Myocyte (in vitro differentiated cells): ENCODE measurements around the gene PLCH1. TPM values are rescaled to one million over a fixed set of nuclear protein-coding genes. Genes with fewer than 3 reads are reported as not detected.

Source experiments
- DNase-seq: peaks from one replicate; pipeline ENCODE4 v3.0.0-alpha.2; 2012; ENCODE audit warnings: low read depth
- total RNA-seq: library from RNA; depleted of rRNA; stranded (reverse); fragments of >200 nt; gene quantifications from 2 replicates; pipeline ENCODE4 v1.2.3, GENCODE V29; 2014

Gene PLCH1
- total RNA-seq, 1 donor from 2014 or later: 0.62 TPM

GRCh38 chr3:155608228-155608920 is 136.5 kb downstream of the PLCH1 start:
- no peak for DNase-seq

- DNase-seq: no peak
Observed at GRCh38 chr3:155607761-155608160, 137.1 kb downstream of the PLCH1 start.

GRCh38 chr3:155605571-155605970 is 139.3 kb downstream of the PLCH1 start:
- DNase-seq: no peak

GRCh38 chr3:155604967-155605366 is 139.9 kb downstream of the PLCH1 start:
- DNase-seq: no peak

- no peak for DNase-seq
Observed at GRCh38 chr3:155604126-155604525, 140.7 kb downstream of the PLCH1 start.

- peak; percentile 42 for DNase-seq
Observed at GRCh38 chr3:155603302-155603701, 141.6 kb downstream of the PLCH1 start.

- no peak for DNase-seq
Observed at GRCh38 chr3:155602307-155602706, 142.6 kb downstream of the PLCH1 start.

GRCh38 chr3:155598671-155599070 is 146.2 kb downstream of the PLCH1 start:
- DNase-seq: no peak

GRCh38 chr3:155596615-155597014 is 148.3 kb downstream of the PLCH1 start:
- no peak for DNase-seq

- no peak for DNase-seq
Observed at GRCh38 chr3:155595371-155595770, 149.5 kb downstream of the PLCH1 start.

GRCh38 chr3:155594526-155595187 is 150.2 kb downstream of the PLCH1 start:
- no peak for DNase-seq

GRCh38 chr3:155587581-155587980 is 157.3 kb downstream of the PLCH1 start:
- no peak for DNase-seq

GRCh38 chr3:155585384-155585783 is 159.5 kb downstream of the PLCH1 start:
- DNase-seq: no peak

- DNase-seq: no peak
Observed at GRCh38 chr3:155581579-155581978, 163.3 kb downstream of the PLCH1 start.

GRCh38 chr3:155572085-155572484 is 172.8 kb downstream of the PLCH1 start:
- peak; percentile 15 for DNase-seq

- DNase-seq: no peak
Observed at GRCh38 chr3:155568295-155568694, 176.6 kb downstream of the PLCH1 start.

GRCh38 chr3:155560594-155560993 is 184.3 kb downstream of the PLCH1 start:
- no peak for DNase-seq

- DNase-seq: no peak
Observed at GRCh38 chr3:155560135-155560534, 184.7 kb downstream of the PLCH1 start.

- no peak for DNase-seq
Observed at GRCh38 chr3:155556531-155556930, 188.3 kb downstream of the PLCH1 start.

- no peak for DNase-seq
Observed at GRCh38 chr3:155555479-155556060, 189.3 kb downstream of the PLCH1 start.

GRCh38 chr3:155554777-155555451 is 190.0 kb downstream of the PLCH1 start:
- DNase-seq: no peak

- DNase-seq: no peak
Observed at GRCh38 chr3:155553780-155554179, 191.1 kb downstream of the PLCH1 start.
